Retinal pigment epithelial cell (primary cell): Measurements from ENCODE around the gene BLOC1S5.

ENCODE experiments used
- DNase-seq: peaks from one replicate; pipeline ENCODE4 v3.0.0-alpha.2; 2010; ENCODE audit warnings: low read depth
- H3K4me3 ChIP-seq: 2 replicates; pipeline ENCODE4 v1.5.1; 2011; ENCODE audit warnings: mild to moderate bottlenecking, low read length, control low read depth, moderate library complexity
- CTCF ChIP-seq: conservative IDR thresholded peaks from 2 replicates; pipeline ENCODE4 v1.5.1; 2011; ENCODE audit warnings: low read depth, low read length, control low read depth, inconsistent platforms

The BLOC1S5 gene, protein sequence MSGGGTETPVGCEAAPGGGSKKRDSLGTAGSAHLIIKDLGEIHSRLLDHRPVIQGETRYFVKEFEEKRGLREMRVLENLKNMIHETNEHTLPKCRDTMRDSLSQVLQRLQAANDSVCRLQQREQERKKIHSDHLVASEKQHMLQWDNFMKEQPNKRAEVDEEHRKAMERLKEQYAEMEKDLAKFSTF

GRCh38 chr6:8063761-8064637, at the start of gene BLOC1S5:
TSS of gene BLOC1S5 (minus strand) at chr6:8064389. CDS start at chr6:8064376, 13 bp downstream.
- TF ChIP-seq CTCF = peak; percentile 13
- peak within 1 kb of the TSS; percentile 92 for H3K4me3 ChIP-seq
- peak; percentile 88 for DNase-seq

GRCh38 chr6:8113131-8113654, 49.0 kb upstream of the BLOC1S5 start:
- TF ChIP-seq CTCF = no peak
- no peak for DNase-seq
- no peak overlapping the region for H3K4me3 ChIP-seq

GRCh38 chr6:8110725-8111124, 46.5 kb upstream of the BLOC1S5 start:
- H3K4me3 ChIP-seq = no peak overlapping the region
- TF ChIP-seq CTCF = no peak
- DNase-seq = no peak

DNA sequence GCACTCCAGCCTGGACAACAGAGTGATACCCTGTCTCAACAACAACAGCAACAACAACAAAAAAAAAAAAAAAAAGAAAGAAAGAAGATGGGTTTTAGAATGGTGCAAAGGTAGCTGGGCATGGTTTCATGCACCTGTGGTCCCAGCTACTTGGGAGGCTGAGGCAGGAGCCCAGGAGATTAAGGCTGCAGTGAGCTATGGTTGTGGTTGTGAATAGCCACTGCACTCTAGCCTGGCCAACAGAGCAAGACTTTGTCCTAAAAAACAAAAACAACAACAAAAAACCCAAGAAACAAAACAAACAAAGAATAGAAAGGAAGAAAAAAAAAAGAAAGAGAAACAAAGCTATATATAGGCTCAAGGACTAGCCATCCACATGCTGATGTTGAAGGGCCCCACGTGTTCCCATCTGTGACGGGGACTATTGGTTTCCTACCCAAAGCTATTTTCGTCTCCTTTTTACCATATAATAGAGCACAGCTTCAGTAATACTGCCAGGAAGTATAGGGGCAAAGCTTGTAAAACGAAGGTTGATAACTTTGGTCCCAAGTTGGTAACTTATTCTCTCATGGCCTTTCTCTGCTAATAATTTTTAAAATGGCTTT, 46.0 kb upstream of the BLOC1S5 start:
- no peak for DNase-seq
- H3K4me3 ChIP-seq = no peak overlapping the region
- no peak for TF ChIP-seq CTCF

DNA sequence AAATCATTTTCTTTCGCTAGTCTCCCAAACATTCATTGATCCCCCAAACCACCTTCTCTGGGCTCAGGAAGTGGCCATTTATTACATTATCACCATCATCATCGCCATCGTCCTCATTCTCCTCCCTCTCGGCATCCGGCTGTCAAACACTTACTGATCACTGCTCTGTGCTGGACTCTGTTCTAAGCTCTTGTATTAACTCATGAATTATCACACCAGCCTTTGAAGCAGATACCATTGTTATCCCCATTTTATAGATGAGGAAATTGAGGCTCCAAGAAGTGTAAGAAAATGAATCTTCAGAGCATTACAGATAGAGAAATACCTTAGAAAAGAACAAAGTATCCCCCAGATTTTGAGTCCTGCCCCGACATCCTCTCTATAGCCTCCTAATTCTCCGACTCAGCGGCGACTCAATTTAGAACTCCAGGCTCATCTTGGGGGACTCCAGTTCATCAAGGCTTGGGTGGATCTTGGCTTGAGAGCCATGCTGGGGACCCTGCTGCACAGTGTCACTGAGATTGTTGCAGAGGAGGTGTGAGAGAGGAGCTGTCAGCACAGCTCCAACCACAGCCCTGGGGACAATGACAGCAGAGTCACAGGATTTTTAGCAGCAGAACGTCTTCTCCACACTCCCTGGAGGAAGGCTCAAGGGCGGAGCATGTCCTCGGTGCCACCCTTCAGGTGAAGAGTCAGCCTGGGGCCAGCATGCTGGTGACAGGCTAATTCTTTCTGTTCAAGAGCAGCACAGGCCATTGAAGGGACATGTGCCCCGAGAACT, 44.8 kb upstream of the BLOC1S5 start:
- TF ChIP-seq CTCF = no peak
- no peak overlapping the region for H3K4me3 ChIP-seq
- no peak for DNase-seq

DNA sequence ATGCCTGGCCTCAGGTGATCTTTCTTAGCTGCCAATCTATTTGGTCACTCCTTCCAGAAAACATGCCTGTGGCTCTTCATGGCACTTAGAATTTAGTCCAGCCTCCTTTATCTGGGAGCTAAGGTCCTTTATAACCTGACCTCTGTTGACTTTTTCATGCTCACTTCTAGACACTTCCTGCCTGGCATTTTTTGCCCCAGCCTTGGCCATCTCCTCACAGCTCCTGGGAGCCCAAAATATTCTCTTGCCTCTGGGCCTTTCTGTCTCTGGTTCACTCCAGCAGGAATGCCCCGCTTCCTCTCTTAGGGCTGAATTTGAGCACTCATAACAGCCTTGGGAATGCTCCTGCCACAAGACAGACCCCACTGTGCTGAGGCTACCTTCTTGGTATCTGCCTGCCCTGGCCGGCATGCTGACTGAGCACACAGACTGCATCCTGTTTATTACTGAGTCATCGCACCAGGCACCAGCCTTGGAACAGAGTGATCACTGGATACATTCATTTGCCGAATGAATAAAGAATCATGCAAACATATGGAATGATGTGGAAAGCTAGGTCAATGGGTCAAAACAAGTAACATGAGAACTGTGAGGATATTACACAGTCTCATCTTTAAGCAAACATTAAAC, 44.0 kb upstream of the BLOC1S5 start:
- no peak overlapping the region for H3K4me3 ChIP-seq
- DNase-seq = peak; percentile 67
- TF ChIP-seq CTCF = no peak
